ENCODE results near the gene RAD51B. TPM values are rescaled to one million over a fixed set of nuclear protein-coding genes. Genes with fewer than 3 reads are reported as not detected.

Gene RAD51B
- total and polyA plus RNA-seq, 9 donors, result 21.6 to 70.1 (median 35.1) TPM

GRCh38 chr14:68268719-68269118 is 449.1 kb downstream of the RAD51B start:
- intact Hi-C loops (cut with DNase I), result no loop called here
- no peaks in the 10 kb centered on the region for H3K9me3 ChIP-seq
- H3K4me3 ChIP-seq, result no peak overlapping the region
- WGBS, 3 donors, result 90 to 100% (median 95%) methylated on average over 1 of the region's 1 CpG
- H3K27ac ChIP-seq, result no peak overlapping the region
- H3K27me3 ChIP-seq, result no peaks in the 10 kb centered on the region
- TF ChIP-seq CTCF (IDR thresholded peaks at IDR 0.05) (no peak), POLR2A (IDR thresholded peaks at IDR 0.05) (no peak), EP300 (IDR thresholded peaks at IDR 0.05) (no peak)
- no peaks in the 10 kb centered on the region for H3K36me3 ChIP-seq
- H3K4me1 ChIP-seq (ENCODE audit: insufficient read depth), result peaks cover 4% of the 10 kb centered on the region
- DNase-seq, result no peak

- intact Hi-C loops (cut with DNase I), result no loop called here
- TF ChIP-seq EP300 (IDR thresholded peaks at IDR 0.05) (no peak), CTCF (IDR thresholded peaks at IDR 0.05) (no peak), POLR2A (IDR thresholded peaks at IDR 0.05) (no peak)
- Histone ChIP-seq H3K27me3 (no peaks in the 10 kb centered on the region), H3K36me3 (no peaks in the 10 kb centered on the region), H3K4me3 (no peak overlapping the region), H3K4me1 (ENCODE audit: insufficient read depth) (peaks cover 4% of the 10 kb centered on the region), H3K27ac (no peak overlapping the region), H3K9me3 (no peaks in the 10 kb centered on the region)
- WGBS, 3 donors, result 86 to 91% (median 87%) methylated on average over 8 of the region's 8 CpGs
- DNase-seq, result no peak
Observed at GRCh38 chr14:68269136-68269927, 449.8 kb downstream of the RAD51B start.

GRCh38 chr14:68270342-68270741 is 450.8 kb downstream of the RAD51B start:
- H3K36me3 ChIP-seq, result no peaks in the 10 kb centered on the region
- peaks cover 4% of the 10 kb centered on the region for H3K4me1 ChIP-seq (ENCODE audit: insufficient read depth)
- TF ChIP-seq EP300 (IDR thresholded peaks at IDR 0.05) (no peak), CTCF (IDR thresholded peaks at IDR 0.05) (no peak), POLR2A (IDR thresholded peaks at IDR 0.05) (no peak)
- no peak overlapping the region for H3K4me3 ChIP-seq
- no peaks in the 10 kb centered on the region for H3K27me3 ChIP-seq
- DNase-seq, result no peak
- no peaks in the 10 kb centered on the region for H3K9me3 ChIP-seq
- intact Hi-C loops (cut with DNase I), result no loop called here
- 28 to 46% (median 36%) methylated on average over 2 of the region's 2 CpGs for WGBS, 3 donors
- peak overlapping the region in 1 of 2 donors; percentile 10 for H3K27ac ChIP-seq

- 75 to 78% (median 76%) methylated on average over 5 of the region's 5 CpGs for WGBS, 3 donors
- intact Hi-C loops (cut with DNase I), result no loop called here
- DNase-seq, result no peak
- TF ChIP-seq CTCF (IDR thresholded peaks at IDR 0.05) (no peak), EP300 (IDR thresholded peaks at IDR 0.05) (no peak), POLR2A (IDR thresholded peaks at IDR 0.05) (no peak)
- H3K36me3 ChIP-seq, result no peaks in the 10 kb centered on the region
- peaks cover 4% of the 10 kb centered on the region for H3K4me1 ChIP-seq (ENCODE audit: insufficient read depth)
- H3K27ac ChIP-seq, result no peak overlapping the region
- H3K9me3 ChIP-seq, result no peaks in the 10 kb centered on the region
- no peaks in the 10 kb centered on the region for H3K27me3 ChIP-seq
- no peak overlapping the region for H3K4me3 ChIP-seq
Observed at GRCh38 chr14:68271913-68272391, 452.4 kb downstream of the RAD51B start.

All from ovary (tissue), 9 donors.